Measurements from ENCODE around the gene ADSL.

Gene ADSL

GRCh38 chr22:40322021-40322420 is 24.3 kb upstream of the ADSL start:
- TF ChIP-seq CTCF (conservative IDR thresholded peaks at IDR 0.05; ENCODE audit: low read length): no peak
- DNase-seq (ENCODE audit: low read depth): no peak
- H3K4me3 ChIP-seq (ENCODE audit: low read length): no peak overlapping the region

- DNase-seq (ENCODE audit: low read depth): no peak
- no peak for TF ChIP-seq CTCF (conservative IDR thresholded peaks at IDR 0.05; ENCODE audit: low read length)
- no peak overlapping the region for H3K4me3 ChIP-seq (ENCODE audit: low read length)
Observed at GRCh38 chr22:40322818-40323447, 23.4 kb upstream of the ADSL start.

- DNase-seq (ENCODE audit: low read depth): peak; percentile 19
- TF ChIP-seq CTCF (conservative IDR thresholded peaks at IDR 0.05; ENCODE audit: low read length): no peak
- no peak overlapping the region for H3K4me3 ChIP-seq (ENCODE audit: low read length)
Observed at GRCh38 chr22:40323681-40324171, 22.6 kb upstream of the ADSL start.

GRCh38 chr22:40324468-40325305 is 21.6 kb upstream of the ADSL start:
- no peak for TF ChIP-seq CTCF (conservative IDR thresholded peaks at IDR 0.05; ENCODE audit: low read length)
- no peak for DNase-seq (ENCODE audit: low read depth)
- no peak overlapping the region for H3K4me3 ChIP-seq (ENCODE audit: low read length)

DNA sequence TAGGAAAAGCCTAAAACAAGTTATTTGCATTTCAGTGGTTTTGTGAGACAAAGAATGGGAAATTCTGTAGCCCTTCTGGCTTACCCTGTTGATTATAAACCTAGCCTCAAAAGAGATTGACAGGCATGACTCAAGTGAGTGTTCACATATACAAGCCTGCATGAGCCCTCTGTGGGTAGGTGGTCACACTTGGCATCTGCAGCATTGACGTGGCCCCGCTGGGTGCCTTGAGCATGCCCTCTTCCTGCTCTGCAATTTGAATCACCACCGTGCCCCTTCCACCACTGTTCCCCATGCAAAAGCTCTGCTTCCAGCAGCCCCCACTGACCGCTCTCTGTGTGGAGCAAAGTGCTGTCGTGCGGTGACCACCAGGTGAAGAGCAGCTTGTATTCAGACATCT is 21.0 kb upstream of the ADSL start:
- no peak for TF ChIP-seq CTCF (conservative IDR thresholded peaks at IDR 0.05; ENCODE audit: low read length)
- no peak for DNase-seq (ENCODE audit: low read depth)
- H3K4me3 ChIP-seq (ENCODE audit: low read length): no peak overlapping the region

DNA sequence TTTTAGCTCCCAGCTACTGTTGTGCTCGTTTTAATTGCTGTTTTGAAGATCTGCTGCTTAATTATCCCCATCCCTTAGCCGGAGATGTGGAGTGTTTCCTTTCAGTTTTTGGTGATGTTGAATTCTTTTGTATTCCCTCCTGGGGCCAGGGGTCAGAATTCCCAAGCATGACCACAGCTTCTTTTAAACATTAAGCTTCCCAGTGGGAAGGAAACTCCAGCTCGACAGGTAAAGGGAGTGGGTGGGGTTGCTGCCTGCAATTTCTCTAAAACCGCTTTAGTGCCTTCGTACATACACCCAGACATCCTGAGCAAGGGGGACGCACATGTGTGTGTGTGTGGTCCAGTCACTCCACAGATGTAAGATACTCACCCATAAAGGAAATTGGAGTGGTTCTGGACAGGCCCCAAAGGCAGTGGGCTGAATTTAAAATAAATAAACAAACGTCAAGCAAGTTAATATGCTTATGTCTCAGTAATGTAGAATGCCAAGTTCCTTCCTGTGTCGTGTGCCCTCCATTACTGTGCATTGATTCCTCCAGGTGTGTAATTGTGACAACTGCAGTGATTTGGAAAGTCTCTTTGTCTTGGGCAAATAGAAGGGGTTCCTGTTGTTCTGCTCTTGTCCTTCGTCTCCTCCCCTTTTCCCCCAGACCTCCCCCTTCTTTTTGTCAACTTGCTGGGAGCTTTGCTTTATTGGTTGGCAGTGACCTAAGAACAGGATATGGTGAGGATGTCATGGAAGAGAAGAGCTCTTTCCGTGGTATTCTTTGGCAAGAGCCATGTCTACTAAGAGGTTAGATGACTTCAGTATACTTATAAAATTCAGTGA is 19.2 kb upstream of the ADSL start:
- no peak overlapping the region for H3K4me3 ChIP-seq (ENCODE audit: low read length)
- TF ChIP-seq CTCF (conservative IDR thresholded peaks at IDR 0.05; ENCODE audit: low read length): no peak
- DNase-seq (ENCODE audit: low read depth): peak; percentile 36

Measured in AG10803 (cell line).